NCI-H460 (cell line): ENCODE data around the gene COP1. TPM values are rescaled to one million over a fixed set of nuclear protein-coding genes. Genes with fewer than 3 reads are reported as not detected.
A peak's percentile ranks its signal among the peaks of the same experiment; 100 is the strongest.
"Not testable (repeated sequence)": the region's sequence is repeated elsewhere in the genome, so short reads cannot be mapped to it uniquely, and the experiment has no call there.

Experiments
- DNase-seq: peaks from one replicate; pipeline ENCODE4 v3.0.0-alpha.2; 2016; ENCODE audit warnings: low read depth; ENCODE audit errors: extremely low read depth
- polyA plus RNA-seq: library from polyadenylated mRNA; depleted of rRNA; stranded (reverse); fragments of >200 nt; gene quantifications from 2 replicates; pipeline ENCODE4 v1.2.3, GENCODE V29; 2014; cell fraction: nucleus; rRNA removed
- total RNA-seq: library from RNA; depleted of rRNA; stranded (reverse); fragments of >200 nt; shearing (Covaris generic); gene quantifications from 2 replicates; pipeline ENCODE4 v1.2.3, GENCODE V29; 2014; rRNA removed

Gene COP1
- 56.7 and 57.9 TPM in 2 replicates for total RNA-seq
- polyA plus RNA-seq, result 31.2 and 42.3 TPM in 2 replicates

GRCh38 chr1:176206961-176207902, at the start of gene COP1:
Gene COP1 (minus strand): TSS chr1:176207286. CDS start chr1:176206978, 308 bp downstream.
- DNase-seq, result peak; percentile 97

DNA sequence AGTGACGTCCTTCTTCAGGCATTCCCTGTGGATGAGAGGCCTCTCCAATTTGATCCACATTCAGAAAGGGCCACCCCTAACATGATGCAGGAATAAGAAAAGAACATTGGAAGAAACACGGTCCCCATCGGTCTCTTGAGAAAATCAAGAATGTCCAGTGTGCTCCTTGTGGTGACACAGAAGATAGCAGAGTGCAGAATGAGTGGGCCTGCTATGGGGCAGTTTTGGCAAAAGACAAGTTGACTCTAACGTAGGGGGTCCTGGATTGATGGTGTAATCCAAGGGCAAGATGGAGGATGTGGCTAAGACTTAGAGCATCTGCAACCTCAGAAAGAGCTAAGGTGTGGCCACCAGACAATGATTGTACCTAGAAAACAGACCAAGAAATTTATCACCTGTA, 45.1 kb upstream of the COP1 start:
- DNase-seq, result no peak

DNA sequence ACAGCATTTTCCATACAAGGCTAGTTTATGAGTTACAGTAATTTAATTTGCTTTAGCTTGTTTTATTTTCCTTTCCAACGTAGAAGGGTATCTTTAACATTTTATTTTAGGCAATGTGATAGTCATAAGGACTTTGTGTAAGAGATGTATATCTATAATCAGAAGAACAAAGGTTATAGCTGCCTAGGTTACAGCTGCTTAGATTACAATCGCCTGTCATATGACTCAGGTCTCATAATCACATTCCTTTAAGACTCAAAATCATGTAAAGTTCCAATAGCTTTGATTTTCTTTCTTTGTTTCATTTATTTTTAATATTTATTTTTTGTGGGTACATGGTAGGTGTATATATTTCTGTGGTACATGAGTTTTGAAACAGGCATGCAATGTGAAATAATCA, 37.8 kb upstream of the COP1 start:
- DNase-seq, result no peak

DNA sequence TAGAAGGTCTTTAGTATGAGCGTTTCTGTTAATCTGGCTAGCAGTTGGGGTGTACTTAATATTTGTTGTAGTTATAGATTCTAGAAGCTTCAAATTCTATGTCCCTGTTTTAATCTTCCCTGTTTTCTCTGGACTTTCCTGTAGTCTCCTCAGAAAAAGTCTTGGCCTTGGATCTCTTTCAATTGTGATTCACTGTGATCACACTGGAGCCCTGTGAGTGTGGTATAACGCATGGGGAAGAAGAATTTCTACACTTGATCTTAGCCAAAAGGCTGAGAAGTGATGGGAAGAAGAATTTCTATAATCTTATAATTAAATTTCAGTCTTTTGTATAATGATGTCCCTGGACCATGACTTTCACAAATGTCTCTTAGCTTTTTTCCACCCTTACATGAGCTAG, 36.7 kb upstream of the COP1 start:
- no peak for DNase-seq

GRCh38 chr1:176241385-176242015, 34.4 kb upstream of the COP1 start:
- peak; percentile 95 for DNase-seq

DNA sequence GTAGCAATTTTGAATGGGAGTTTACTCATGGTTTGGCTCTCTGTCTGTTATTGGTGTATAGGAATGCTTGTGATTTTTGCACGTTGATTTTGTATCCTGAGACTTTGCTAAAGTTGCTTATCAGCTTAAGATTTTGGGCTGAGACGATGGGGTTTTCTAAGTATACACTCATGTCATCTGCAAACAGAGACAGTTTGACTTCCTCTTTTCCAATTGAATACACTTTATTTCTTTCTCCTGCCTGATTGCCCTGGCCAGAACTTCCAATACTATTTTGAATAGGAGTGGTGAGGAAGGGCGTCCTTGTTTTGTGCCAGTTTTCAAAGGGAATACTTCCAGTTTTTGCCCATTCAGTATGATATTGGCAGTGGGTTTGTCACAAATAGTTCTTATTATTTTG, 26.6 kb upstream of the COP1 start:
- not testable (repeated sequence) for DNase-seq

GRCh38 chr1:176227579-176227978, 20.5 kb upstream of the COP1 start:
- no peak for DNase-seq

DNA sequence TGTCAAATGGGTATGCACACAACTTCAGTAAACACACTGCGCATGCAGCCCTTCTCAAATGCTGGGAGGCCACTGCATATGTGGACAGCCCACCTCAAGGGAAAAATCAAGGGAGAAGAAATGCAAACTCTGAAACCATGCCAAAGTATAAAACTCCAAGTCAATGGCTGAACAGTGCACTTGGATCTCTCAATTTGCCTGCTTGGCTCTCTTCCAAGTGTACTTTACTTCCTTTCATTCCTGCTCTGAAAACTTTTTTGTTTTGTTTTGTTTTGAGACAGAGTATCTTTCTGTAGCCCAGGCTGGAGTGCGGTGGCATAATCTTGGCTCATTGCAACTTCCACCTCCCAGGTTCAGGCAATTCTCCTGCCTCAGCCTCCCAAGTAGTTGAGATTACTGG, 18.8 kb upstream of the COP1 start:
- DNase-seq, result no peak

GRCh38 chr1:176225479-176225875, 18.4 kb upstream of the COP1 start:
- DNase-seq, result no peak

- DNase-seq, result no peak
Measured at GRCh38 chr1:176222196-176222595, 15.1 kb upstream of the COP1 start.

GRCh38 chr1:176220100-176220689, 13.1 kb upstream of the COP1 start:
- no peak for DNase-seq

DNA sequence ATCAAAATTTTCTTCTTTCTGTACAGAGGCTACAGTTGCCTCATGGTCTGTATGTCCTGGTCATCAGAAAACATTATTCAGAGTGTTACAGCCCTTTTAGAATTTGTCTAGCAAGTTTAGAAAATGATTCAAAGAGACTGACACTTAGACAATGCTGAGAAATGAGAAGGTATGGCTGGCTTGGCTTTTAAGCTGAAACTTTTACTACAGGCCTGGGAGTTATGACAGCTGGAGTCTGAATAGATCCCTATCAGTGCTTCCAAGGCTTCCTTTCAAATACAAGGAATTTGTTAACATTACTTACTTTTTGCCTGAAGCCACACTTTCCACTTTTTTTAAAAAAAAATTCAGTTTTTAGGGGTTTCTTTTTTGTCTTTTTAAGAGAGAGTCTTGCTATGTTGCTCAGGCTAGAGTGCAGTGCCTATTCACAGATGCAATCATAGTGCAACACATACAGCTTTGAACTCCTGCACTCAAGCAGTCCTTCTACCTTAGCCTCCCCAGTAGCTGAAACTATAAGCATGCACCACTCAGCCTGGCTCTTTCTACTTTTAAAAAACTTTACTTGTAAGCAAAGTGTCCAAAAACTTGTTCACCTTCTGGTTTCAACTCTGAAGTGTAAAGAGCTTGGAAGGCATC, 10.5 kb upstream of the COP1 start:
- no peak for DNase-seq

DNA sequence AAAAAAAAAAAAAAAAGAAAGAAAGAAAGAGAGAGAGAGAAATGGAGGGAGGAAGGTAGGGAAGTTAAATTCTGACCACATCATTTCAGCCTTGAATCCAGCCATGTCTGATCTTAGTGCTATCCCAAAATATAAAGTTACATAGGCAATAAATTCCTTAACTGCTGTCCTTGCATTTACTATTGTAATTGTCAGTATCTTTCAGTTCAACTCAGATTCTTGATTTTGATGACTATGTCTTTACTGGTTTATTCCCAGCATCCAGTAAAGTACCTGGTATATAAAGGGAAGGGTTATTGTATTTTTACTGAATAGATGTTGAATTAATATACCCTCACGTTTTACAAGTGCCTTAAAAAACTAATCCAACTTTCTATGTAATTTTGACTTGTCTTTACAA, 8.9 kb upstream of the COP1 start:
- no peak for DNase-seq

DNA sequence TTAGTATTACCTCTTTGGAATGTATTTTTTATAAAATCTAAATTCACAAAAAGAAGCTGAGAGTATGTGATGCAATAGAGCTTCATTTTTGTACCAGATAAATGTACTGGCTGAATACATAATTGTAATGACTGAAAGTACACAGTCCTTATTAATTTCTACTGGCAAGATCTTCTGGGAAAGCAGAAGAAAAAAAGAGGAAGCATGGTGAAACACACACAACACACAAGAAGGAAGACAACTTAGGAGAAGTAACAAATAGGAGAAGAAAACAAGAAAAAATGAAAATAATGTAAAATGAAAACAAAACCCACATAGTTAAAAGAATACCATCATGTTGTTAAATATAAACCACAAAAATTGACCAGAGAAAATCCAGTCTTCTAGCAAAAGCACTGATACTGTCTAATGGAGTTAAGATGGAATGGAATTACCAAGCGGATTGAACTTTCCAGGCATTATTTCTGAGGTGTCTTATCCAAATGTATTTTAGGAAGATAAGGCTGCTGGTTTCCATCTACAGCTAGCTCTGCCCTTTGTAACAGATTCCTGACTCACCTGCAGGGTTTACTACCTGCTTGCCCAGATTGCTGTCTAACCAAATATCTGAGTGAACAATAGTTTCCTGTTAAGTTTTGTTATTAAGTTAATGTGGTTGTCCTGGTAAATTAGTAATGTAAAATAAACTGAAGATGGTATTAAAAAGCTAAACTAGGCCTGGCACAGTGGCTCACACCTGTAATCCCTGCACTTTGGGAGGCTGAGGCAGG, 4.5 kb upstream of the COP1 start:
- DNase-seq, result no peak

DNA sequence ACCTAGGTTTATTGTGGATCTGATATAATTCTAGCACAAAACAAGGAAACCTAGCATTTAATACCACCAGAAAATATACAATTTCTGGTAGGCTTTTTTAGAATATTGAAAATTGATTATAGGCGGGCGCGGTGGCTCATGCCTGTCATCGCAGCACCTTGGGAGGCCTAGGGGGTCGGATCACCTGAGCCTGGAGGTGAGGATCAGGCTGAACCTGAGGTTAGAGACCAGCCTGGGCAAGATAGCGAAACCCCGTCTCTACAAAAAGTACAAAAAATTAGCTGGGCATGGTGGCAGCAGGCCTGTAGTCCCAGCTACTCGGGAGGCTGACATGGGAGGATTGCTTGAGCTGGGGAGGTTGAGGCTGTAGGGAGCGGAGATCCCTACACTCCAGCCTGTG, 948 bp upstream of the COP1 start:
- no peak for DNase-seq

DNA sequence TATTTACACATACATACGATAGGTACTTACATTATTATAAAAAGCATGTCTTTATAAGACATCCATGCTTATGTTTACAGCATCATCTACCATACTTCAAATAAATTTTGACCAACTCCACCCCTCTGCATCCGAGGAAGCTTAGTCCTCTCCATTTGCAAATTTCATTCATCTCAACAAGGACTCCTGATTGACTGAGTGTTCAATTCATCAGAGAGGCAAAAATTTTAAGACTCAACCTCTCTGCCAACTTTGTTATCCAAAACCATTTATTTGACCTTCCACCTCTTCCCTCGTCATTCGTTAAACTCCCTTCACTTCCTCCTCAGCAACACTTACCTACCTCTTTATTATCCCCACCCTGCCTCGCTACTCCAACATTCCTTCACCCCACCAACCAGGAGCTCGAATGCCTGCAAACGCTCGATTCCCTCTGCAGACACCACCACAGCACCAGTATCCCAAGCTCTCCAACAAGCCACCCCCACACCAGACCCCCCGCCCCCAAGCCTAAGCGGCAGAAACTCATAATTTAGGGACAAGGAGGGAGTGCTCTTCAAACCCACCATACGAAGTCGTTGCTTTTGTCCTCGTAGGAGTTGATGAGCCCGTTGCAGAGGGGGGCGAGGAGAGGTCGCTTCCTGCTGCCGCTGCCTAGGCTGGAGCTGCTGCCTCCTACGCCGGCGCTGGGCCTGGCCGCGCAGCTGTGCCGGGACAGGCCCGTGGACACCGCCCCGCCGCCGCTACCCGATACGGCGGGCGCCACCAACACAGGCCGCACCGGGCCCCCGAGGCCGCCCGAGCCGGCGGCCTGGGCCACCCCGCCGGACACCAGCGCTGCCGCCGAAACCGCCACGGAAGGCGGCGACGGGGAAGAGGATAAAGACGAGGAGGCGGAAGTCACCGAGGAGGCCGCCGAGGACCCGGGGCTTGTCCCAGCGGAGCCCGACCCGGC, 803 bp downstream of the COP1 start:
- peak; percentile 7 for DNase-seq

- peak; percentile 12 for DNase-seq
Measured at GRCh38 chr1:176205332-176205914, 1.7 kb downstream of the COP1 start.

- not testable (repeated sequence) for DNase-seq
Measured at GRCh38 chr1:176204655-176205054, 2.4 kb downstream of the COP1 start.

DNA sequence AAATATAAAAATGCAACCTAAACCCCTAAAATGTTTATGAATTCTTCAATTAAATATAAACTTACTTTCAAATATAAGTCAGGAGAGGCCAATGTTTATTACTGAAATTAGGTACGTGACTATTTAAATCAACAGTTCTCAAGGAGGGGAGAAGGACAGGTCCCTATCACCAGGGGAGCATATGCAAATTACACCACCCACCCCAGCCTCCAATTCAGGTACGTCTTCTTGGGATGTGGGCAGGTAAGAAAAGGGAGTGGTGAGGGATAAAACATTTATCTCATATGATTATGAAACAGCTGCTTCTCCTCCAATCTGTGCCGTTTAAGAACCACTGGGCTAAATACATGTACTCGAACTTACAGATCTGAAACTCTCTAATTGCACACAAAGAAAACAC, 3.4 kb downstream of the COP1 start:
- DNase-seq, result no peak
